Ovary (tissue), 9 donors: ENCODE measurements around the gene SEC14L1. TPM values are rescaled to one million over a fixed set of nuclear protein-coding genes. Genes with fewer than 3 reads are reported as not detected.

Source experiments
- DNase-seq, 5 donors: peaks; one replicate each; pipeline ENCODE4 v3.0.0-alpha.2; 2019 to 2020
- H3K27ac ChIP-seq, 2 donors: fragments of 200-600 bp; one replicate each; pipeline versions ENCODE4 v1.5.1 to v1.8.0; 2019 to 2022
- H3K27me3 ChIP-seq: fragments of 200-600 bp; one replicate; pipeline ENCODE4 v1.8.0; 2022
- H3K36me3 ChIP-seq: fragments of 200-600 bp; sonication (generic); one replicate; pipeline ENCODE4 v1.5.1; 2019
- H3K4me1 ChIP-seq: one replicate; pipeline ENCODE4 v1.8.1; 2013; ENCODE audit warnings: mild to moderate bottlenecking, moderate library complexity; ENCODE audit not compliant: insufficient read depth
- H3K4me3 ChIP-seq: fragments of 200-600 bp; sonication (generic); one replicate; pipeline ENCODE4 v1.5.1; 2017
- H3K9me3 ChIP-seq, 2 donors: fragments of 200-600 bp in 1 of 2; sonication (generic) in 1 of 2; one replicate each; pipeline versions ENCODE4 v1.5.1 to v1.8.1; 2013 to 2019; ENCODE audit warnings: mild to moderate bottlenecking in 1 of 2, moderate library complexity in 1 of 2
- EP300 ChIP-seq: sonication (generic); formaldehyde crosslinking; IDR thresholded peaks from one replicate; pipeline ENCODE4 v1.6.1; 2017; ENCODE audit warnings: antibody characterized with exemption
- POLR2A ChIP-seq: fragments of 450-650 bp; IDR thresholded peaks from one replicate; pipeline ENCODE4 v1.6.1; 2017; ENCODE audit warnings: antibody characterized with exemption, mild to moderate bottlenecking, moderate library complexity
- WGBS, 3 donors: extraction: QIAGEN DNeasy Blood & Tissue Kit in 1 of 3; methylation state at CpG; one replicate each; pipeline versions ENCODE4 v1.1.5 to v1.1.7; 2013 to 2017; 5-methylcytosine and 5-hydroxymethylcytosine counted together
- intact Hi-C, 4 donors: fragments of 100-400 bp; cut with DNase I; formaldehyde crosslinking; loops; one replicate each; pipeline versions ENCODE4 v1.11.0 to v1.15.1; 2022 to 2023
- polyA plus RNA-seq, 2 donors: library from polyadenylated mRNA; stranded (reverse); fragments of 200-250 nt in 1 of 2; fragments of 350-450 nt in 1 of 2; fragmentation: Illumina TruSeq in 1 of 2; extraction: RNeasy Lipid Tissue Mini Kit (QIAGEN cat#74804) in 1 of 2; gene quantifications; one replicate each; pipeline ENCODE4 v1.2.3, GENCODE V29; 2013 to 2014
- total RNA-seq, 7 donors: library from RNA; depleted of rRNA in 2 of 7; stranded (reverse); fragments of >200 nt in 2 of 7; fragmentation: NEBNext Ultra II Directional in 3 of 7; extraction: Animal tissue kit (Norgen Biotek cat#: 25700) in 3 of 7; gene quantifications; one replicate each; pipeline versions ENCODE4 v1.1.0 to v1.2.4, GENCODE V29; 2016 to 2023
- TF ChIP-seq, protein P1 (sequence below), 3 donors: fragments of 450-650 bp in 2 of 3; fragments of 200-600 bp in 1 of 3; IDR thresholded peaks; one replicate each; pipeline versions ENCODE4 v1.5.1 to v1.8.0; 2016 to 2022; ENCODE audit warnings: antibody characterized with exemption in 3 of 3, mild to moderate bottlenecking in 1 of 3
- donor health status: DM: no; HTN: no; CAD: no; lungs with moderate emphysema.
- donor health status: DM: no; HTN: no; CAD: no.
- donor health status: Bipolar disorder and iron deficiency.
- donor health status: DM: yes; HTN: yes; CAD: no.
- donor health status: DM: no; HTN: no; CAD: no.
- donor health status: DM: yes; HTN: yes; CAD: no.

SEC14L1 gene
- total and polyA plus RNA-seq, 9 donors, result 29.1 to 78.7 (median 53.7) TPM

DNA sequence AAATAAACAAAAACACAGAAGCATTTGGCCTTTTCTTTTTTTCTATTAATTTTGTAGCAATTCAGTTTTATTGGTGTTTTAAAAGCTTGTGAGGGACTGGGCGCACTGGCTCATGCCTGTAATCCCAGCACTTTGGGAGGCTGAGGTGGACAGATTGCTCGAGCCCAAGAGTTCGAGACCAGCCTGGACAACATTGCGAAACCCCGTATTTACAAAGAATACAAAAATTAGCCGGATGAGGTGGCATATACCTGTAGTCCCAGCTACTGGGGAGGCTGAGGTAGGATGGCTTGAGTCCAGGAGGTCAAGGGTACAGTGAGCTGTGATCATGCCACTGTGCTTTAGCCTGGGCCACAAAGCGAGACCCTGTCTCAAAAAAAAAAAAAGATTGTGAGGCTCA is 53.4 kb downstream of the SEC14L1 start:
- WGBS, 3 donors, result 96 to 97% (median 96%) methylated on average over 7 of the region's 7 CpGs
- no peaks in the 10 kb centered on the region for H3K27me3 ChIP-seq
- H3K4me3 ChIP-seq, result no peak overlapping the region
- no peak for DNase-seq
- no peaks in the 10 kb centered on the region for H3K4me1 ChIP-seq
- no peak overlapping the region for H3K27ac ChIP-seq
- H3K9me3 ChIP-seq, result no peaks in the 10 kb centered on the region
- TF ChIP-seq, protein P1, sequence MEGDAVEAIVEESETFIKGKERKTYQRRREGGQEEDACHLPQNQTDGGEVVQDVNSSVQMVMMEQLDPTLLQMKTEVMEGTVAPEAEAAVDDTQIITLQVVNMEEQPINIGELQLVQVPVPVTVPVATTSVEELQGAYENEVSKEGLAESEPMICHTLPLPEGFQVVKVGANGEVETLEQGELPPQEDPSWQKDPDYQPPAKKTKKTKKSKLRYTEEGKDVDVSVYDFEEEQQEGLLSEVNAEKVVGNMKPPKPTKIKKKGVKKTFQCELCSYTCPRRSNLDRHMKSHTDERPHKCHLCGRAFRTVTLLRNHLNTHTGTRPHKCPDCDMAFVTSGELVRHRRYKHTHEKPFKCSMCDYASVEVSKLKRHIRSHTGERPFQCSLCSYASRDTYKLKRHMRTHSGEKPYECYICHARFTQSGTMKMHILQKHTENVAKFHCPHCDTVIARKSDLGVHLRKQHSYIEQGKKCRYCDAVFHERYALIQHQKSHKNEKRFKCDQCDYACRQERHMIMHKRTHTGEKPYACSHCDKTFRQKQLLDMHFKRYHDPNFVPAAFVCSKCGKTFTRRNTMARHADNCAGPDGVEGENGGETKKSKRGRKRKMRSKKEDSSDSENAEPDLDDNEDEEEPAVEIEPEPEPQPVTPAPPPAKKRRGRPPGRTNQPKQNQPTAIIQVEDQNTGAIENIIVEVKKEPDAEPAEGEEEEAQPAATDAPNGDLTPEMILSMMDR (IDR thresholded peaks at IDR 0.05), result no peak
- TF ChIP-seq POLR2A (no peak), EP300 (no peak)
- intact Hi-C loops, result no loop called here
- no peaks in the 10 kb centered on the region for H3K36me3 ChIP-seq

DNA sequence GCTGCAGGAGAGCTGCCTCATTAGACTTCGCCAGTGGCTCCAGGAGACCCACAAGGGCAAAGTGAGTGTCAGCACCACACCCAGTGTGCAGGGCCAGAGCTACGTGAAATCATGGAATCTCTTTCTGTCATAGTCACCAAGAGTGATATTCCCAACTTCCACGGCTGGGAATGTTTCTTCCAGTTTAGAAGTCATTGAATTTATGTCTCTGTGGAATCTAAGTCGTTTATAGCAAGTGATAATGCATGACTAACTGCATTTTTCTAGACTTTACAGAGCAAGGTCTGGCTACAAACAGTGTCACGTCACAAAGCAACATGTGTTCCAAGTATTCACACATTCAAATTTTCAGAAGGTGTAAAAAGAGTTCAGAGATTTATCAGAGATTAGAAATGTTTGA is 55.5 kb downstream of the SEC14L1 start:
- H3K9me3 ChIP-seq, result no peaks in the 10 kb centered on the region
- no peaks in the 10 kb centered on the region for H3K4me1 ChIP-seq
- no peak overlapping the region for H3K4me3 ChIP-seq
- DNase-seq, result no peak
- no peaks in the 10 kb centered on the region for H3K27me3 ChIP-seq
- TF ChIP-seq POLR2A (no peak), EP300 (no peak)
- TF ChIP-seq, protein P1 (IDR thresholded peaks at IDR 0.05), result no peak
- intact Hi-C loops, result no loop called here
- no peaks in the 10 kb centered on the region for H3K36me3 ChIP-seq
- no peak overlapping the region for H3K27ac ChIP-seq
- 80 to 82% (median 81%) methylated on average over 5 of the region's 5 CpGs for whole genome bisulfite sequencing, 3 donors

DNA sequence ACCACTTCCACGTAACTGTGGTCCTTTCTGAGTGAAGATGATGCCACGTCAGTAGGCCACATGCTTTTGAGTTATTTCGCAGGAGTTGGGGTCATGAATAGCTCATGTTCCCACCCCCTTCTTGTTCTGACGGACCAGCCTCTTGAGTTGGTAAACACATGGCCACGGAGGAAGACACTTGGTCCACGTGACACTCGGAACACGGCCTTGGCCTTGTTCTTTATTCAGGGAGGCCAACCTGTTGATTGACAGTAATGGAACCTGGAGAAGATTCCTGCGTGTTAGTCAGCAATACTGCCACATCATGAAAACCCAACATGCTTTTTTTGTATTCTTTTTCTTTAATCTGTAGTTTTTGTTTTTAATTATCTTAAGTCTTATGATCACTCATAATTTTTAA is 56.3 kb downstream of the SEC14L1 start:
- intact Hi-C loops, result no loop called here
- TF ChIP-seq EP300 (no peak), POLR2A (no peak)
- TF ChIP-seq, protein P1 (IDR thresholded peaks at IDR 0.05), result no peak
- no peak for DNase-seq
- H3K27me3 ChIP-seq, result no peaks in the 10 kb centered on the region
- 87 to 91% (median 89%) methylated on average over 9 of the region's 9 CpGs for WGBS, 3 donors
- H3K36me3 ChIP-seq, result no peaks in the 10 kb centered on the region
- H3K9me3 ChIP-seq, result no peaks in the 10 kb centered on the region
- no peaks in the 10 kb centered on the region for H3K4me1 ChIP-seq
- H3K4me3 ChIP-seq, result no peak overlapping the region
- H3K27ac ChIP-seq, result no peak overlapping the region

DNA sequence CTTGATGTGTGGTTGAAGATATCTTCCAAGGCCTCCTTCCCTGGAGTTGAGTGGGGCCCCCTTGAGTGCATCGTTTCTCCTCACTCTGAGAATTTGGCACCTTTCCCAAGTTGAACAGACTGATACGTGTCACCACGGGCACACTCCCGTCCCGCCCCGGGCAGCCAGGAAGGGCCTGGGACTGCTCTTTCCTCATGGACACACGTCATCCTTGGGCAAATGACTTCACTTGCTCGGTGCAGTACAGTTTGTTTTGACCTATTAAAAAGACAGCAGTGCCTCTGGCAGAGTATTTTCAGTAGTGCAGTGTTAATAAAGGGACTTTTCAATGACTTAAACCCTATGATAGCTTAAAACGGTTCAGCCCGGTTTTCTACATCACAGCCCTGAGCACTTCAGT is 59.9 kb downstream of the SEC14L1 start:
- intact Hi-C loops, result no loop called here
- Histone ChIP-seq H3K4me1 (no peaks in the 10 kb centered on the region), H3K27me3 (no peaks in the 10 kb centered on the region), H3K27ac (no peak overlapping the region), H3K9me3 (no peaks in the 10 kb centered on the region), H3K4me3 (no peak overlapping the region), H3K36me3 (no peaks in the 10 kb centered on the region)
- 57 to 68% (median 67%) methylated on average over 10 of the region's 10 CpGs for WGBS, 3 donors
- TF ChIP-seq POLR2A, result no peak
- TF ChIP-seq, protein P1 (IDR thresholded peaks at IDR 0.05), result no peak
- TF ChIP-seq EP300, result no peak
- no peak for DNase-seq

DNA sequence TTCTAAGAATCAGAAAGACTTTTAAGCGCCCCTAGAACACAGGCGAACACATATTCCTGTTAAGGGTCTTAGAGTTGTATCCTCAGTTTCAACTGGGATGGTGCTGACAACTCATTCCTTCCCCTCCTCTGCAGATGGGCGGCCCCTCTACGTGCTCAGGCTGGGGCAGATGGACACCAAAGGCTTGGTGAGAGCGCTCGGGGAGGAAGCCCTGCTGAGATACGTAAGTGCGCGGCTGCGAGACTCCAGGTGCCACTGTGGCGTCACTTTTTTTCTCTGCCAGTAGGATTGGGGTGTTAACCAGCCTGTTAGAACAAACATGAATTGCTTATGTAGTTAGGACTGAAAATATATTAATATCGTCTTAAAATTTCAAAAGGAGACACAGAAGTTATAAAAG is 62.7 kb downstream of the SEC14L1 start:
- Histone ChIP-seq H3K4me3 (no peak overlapping the region), H3K4me1 (no peaks in the 10 kb centered on the region), H3K36me3 (no peaks in the 10 kb centered on the region), H3K27ac (no peak overlapping the region), H3K9me3 (no peaks in the 10 kb centered on the region), H3K27me3 (no peaks in the 10 kb centered on the region)
- DNase-seq, result no peak
- TF ChIP-seq, protein P1 (IDR thresholded peaks at IDR 0.05), result no peak
- TF ChIP-seq POLR2A (no peak), EP300 (no peak)
- intact Hi-C loops, result no loop called here
- WGBS, 3 donors, result 93 to 96% (median 93%) methylated on average over 12 of the region's 12 CpGs
